Astrocyte of the cerebellum (primary cell): ENCODE results near the gene TMEM63C.

Experiments used
- DNase-seq: peaks from one replicate; pipeline ENCODE4 v3.0.0-alpha.2; 2011; ENCODE audit warnings: low read depth
- H3K4me3 ChIP-seq: 2 replicates; pipeline ENCODE4 v1.5.1; 2011; ENCODE audit warnings: mild to moderate bottlenecking, low read depth, low read length, moderate library complexity
- CTCF ChIP-seq: IDR thresholded peaks from 2 replicates; pipeline ENCODE4 v1.5.1; 2012; ENCODE audit warnings: low read length, low read depth, moderate library complexity, mild to moderate bottlenecking; ENCODE audit errors: missing control alignments
- in situ Hi-C: cut with HindIII; loops from 2 replicates; pipeline ENCODE4 v1.10.0; 2017; ENCODE audit warnings: low sequenced_read_pairs

TMEM63C gene

GRCh38 chr14:77194706-77195105, 13.1 kb downstream of the TMEM63C start:
- in situ Hi-C loops = no loop called here
- TF ChIP-seq CTCF = no peak
- DNase-seq = no peak
- H3K4me3 ChIP-seq = no peak overlapping the region

GRCh38 chr14:77195766-77196165, 14.2 kb downstream of the TMEM63C start:
- H3K4me3 ChIP-seq = no peak overlapping the region
- no peak for DNase-seq
- TF ChIP-seq CTCF = no peak
- in situ Hi-C loops = no loop called here

GRCh38 chr14:77197988-77198387, 16.4 kb downstream of the TMEM63C start:
- TF ChIP-seq CTCF = no peak
- no peak overlapping the region for H3K4me3 ChIP-seq
- in situ Hi-C loops = no loop called here
- DNase-seq = no peak

GRCh38 chr14:77198561-77198960, 17.0 kb downstream of the TMEM63C start:
- no peak overlapping the region for H3K4me3 ChIP-seq
- DNase-seq = no peak
- no peak for TF ChIP-seq CTCF
- in situ Hi-C loops = no loop called here

- in situ Hi-C loops = no loop called here
- H3K4me3 ChIP-seq = no peak overlapping the region
- no peak for TF ChIP-seq CTCF
- DNase-seq = no peak
Observed at GRCh38 chr14:77199590-77199989, 18.0 kb downstream of the TMEM63C start.

GRCh38 chr14:77200406-77200985, 18.9 kb downstream of the TMEM63C start:
- TF ChIP-seq CTCF = no peak
- in situ Hi-C loops = no loop called here
- H3K4me3 ChIP-seq = no peak overlapping the region
- DNase-seq = no peak
